HepG2 (cell line): ENCODE results near the gene MYO5B. TPM values are rescaled to one million over a fixed set of nuclear protein-coding genes. Genes with fewer than 3 reads are reported as not detected.

Experiments
- CAMTA2 ChIP-seq: sonication (generic); formaldehyde crosslinking; IDR thresholded peaks from 2 replicates; pipeline ENCODE4 v1.4.0; 2020; ENCODE audit warnings: mild to moderate bottlenecking, missing genetic modification reagents, borderline replicate concordance
- CBX5 ChIP-seq: sonication (generic); formaldehyde crosslinking; IDR thresholded peaks from 2 replicates; pipeline ENCODE4 v1.4.0; 2020; ENCODE audit warnings: missing genetic modification reagents, borderline replicate concordance
- ESRRA ChIP-seq: sonication (generic); formaldehyde crosslinking; IDR thresholded peaks from 2 replicates; pipeline ENCODE4 v1.5.1; 2020; ENCODE audit warnings: mild to moderate bottlenecking, low read depth, missing genetic modification reagents
- EZH2 ChIP-seq: conservative IDR thresholded peaks from 2 replicates; pipeline ENCODE4 v1.6.1; 2012; ENCODE audit warnings: mild to moderate bottlenecking, low read depth, low read length, moderate library complexity
- GATAD2A ChIP-seq: IDR thresholded peaks from 2 replicates; pipeline ENCODE4 v1.6.1; 2016
- HMGA1 ChIP-seq: sonication (generic); formaldehyde crosslinking; conservative IDR thresholded peaks from 2 replicates; pipeline ENCODE4 v1.4.0; 2020; ENCODE audit warnings: missing genetic modification reagents
- MAFG ChIP-seq: sonication (generic); formaldehyde crosslinking; IDR thresholded peaks from 2 replicates; pipeline ENCODE4 v1.5.1; 2020; ENCODE audit warnings: mild to moderate bottlenecking, missing genetic modification reagents
- MED1 ChIP-seq: sonication (generic); formaldehyde crosslinking; IDR thresholded peaks from 2 replicates; pipeline ENCODE4 v1.4.0; 2020; ENCODE audit warnings: missing genetic modification reagents
- MED8 ChIP-seq: sonication (generic); formaldehyde crosslinking; IDR thresholded peaks from 2 replicates; pipeline ENCODE4 v1.8.1; 2023; ENCODE audit warnings: mild to moderate bottlenecking, missing genetic modification reagents; ENCODE audit not compliant: insufficient replicate concordance
- NCOA5 ChIP-seq: sonication (generic); formaldehyde crosslinking; IDR thresholded peaks from 2 replicates; pipeline ENCODE4 v1.4.0; 2020; ENCODE audit warnings: missing genetic modification reagents
- NR2F6 ChIP-seq, 2 experiments: IDR thresholded peaks; 2 replicates each; pipeline ENCODE4 v1.6.1; 2016; ENCODE audit warnings: antibody characterized with exemption in 1 of 2, mild to moderate bottlenecking in 1 of 2
- RXRB ChIP-seq: IDR thresholded peaks from 2 replicates; pipeline ENCODE4 v1.6.1; 2016; ENCODE audit warnings: borderline replicate concordance, missing genetic modification reagents, missing compliant biosample characterization
- SOX13 ChIP-seq, 3 experiments: fragments of 450-650 bp in 1 of 3; sonication (generic) in 1 of 3; formaldehyde crosslinking in 1 of 3; IDR thresholded peaks in 2 of 3; conservative IDR thresholded peaks in 1 of 3; 2 replicates each; pipeline versions ENCODE4 v1.5.0 to v1.6.1; 2016 to 2020; ENCODE audit warnings: antibody characterized with exemption in 1 of 3, mild to moderate bottlenecking in 1 of 3, missing compliant biosample characterization in 1 of 3, missing genetic modification reagents in 1 of 3, moderate library complexity in 1 of 3
- ZFYVE20 ChIP-seq: sonication (generic); formaldehyde crosslinking; IDR thresholded peaks from 2 replicates; pipeline ENCODE4 v1.8.0; 2023; ENCODE audit warnings: low read depth, mild to moderate bottlenecking, moderate library complexity, missing genetic modification reagents, borderline replicate concordance
- ZNF296 ChIP-seq: sonication (generic); formaldehyde crosslinking; conservative IDR thresholded peaks from 2 replicates; pipeline ENCODE4 v1.5.0; 2020; ENCODE audit warnings: mild to moderate bottlenecking, missing genetic modification reagents
- ZNF335 ChIP-seq: sonication (generic); formaldehyde crosslinking; IDR thresholded peaks from 2 replicates; pipeline ENCODE4 v1.4.0; 2020; ENCODE audit warnings: missing genetic modification reagents
- ZNF430 ChIP-seq: sonication (generic); formaldehyde crosslinking; IDR thresholded peaks from 2 replicates; pipeline ENCODE4 v1.9.0; 2021; ENCODE audit warnings: mild to moderate bottlenecking, missing genetic modification reagents
- ZNF775 ChIP-seq: sonication (generic); formaldehyde crosslinking; IDR thresholded peaks from 2 replicates; pipeline ENCODE4 v1.4.0; 2020; ENCODE audit warnings: missing genetic modification reagents, mild to moderate bottlenecking, moderate library complexity, borderline replicate concordance
- ZSCAN12 ChIP-seq: sonication (generic); formaldehyde crosslinking; IDR thresholded peaks from 2 replicates; pipeline ENCODE4 v1.9.0; 2021; ENCODE audit warnings: mild to moderate bottlenecking, missing genetic modification reagents
- polyA plus RNA-seq, 8 experiments: library from polyadenylated mRNA; depleted of rRNA in 3 of 8; stranded (reverse) in 7 of 8; unstranded in 1 of 8; fragments of >200 nt; fragmentation: Illumina TruSeq in 4 of 8; extraction: Trizol in 4 of 8; gene quantifications; 2 replicates each; pipeline versions ENCODE4 v1.2.1 to v1.2.3, GENCODE V29; 2011 to 2016; ENCODE audit warnings: low read depth in 4 of 8, missing spikeins in 1 of 8, mixed read lengths in 1 of 8; ENCODE audit not compliant: insufficient read depth in 1 of 8
- total RNA-seq, 5 experiments: library from RNA; depleted of rRNA; stranded (reverse); fragments of >200 nt; fragmentation: Illumina TruSeq; extraction: Trizol; gene quantifications; 2 replicates each; pipeline ENCODE4 v1.2.3, GENCODE V29; 2016; ENCODE audit warnings: low read depth in 1 of 5
- TF ChIP-seq, protein P1 (sequence below): sonication (generic); formaldehyde crosslinking; IDR thresholded peaks from 2 replicates; pipeline ENCODE4 v1.5.1; 2020; ENCODE audit warnings: missing genetic modification reagents, mild to moderate bottlenecking, borderline replicate concordance
- TF ChIP-seq, protein P2 (sequence below): sonication (generic); formaldehyde crosslinking; IDR thresholded peaks from 2 replicates; pipeline ENCODE4 v1.4.0; 2020; ENCODE audit warnings: missing genetic modification reagents, mild to moderate bottlenecking, borderline replicate concordance
- TF ChIP-seq, protein P3 (sequence below): sonication (generic); formaldehyde crosslinking; IDR thresholded peaks from 2 replicates; pipeline ENCODE4 v1.4.0; 2020; ENCODE audit warnings: mild to moderate bottlenecking, missing genetic modification reagents

The MYO5B gene
- total and polyA plus RNA-seq, 2 of the 13 experiments (the other 11 are each of a cell fraction or from before 2014, with no cell fraction given), result 13.1 to 24.0 TPM

DNA sequence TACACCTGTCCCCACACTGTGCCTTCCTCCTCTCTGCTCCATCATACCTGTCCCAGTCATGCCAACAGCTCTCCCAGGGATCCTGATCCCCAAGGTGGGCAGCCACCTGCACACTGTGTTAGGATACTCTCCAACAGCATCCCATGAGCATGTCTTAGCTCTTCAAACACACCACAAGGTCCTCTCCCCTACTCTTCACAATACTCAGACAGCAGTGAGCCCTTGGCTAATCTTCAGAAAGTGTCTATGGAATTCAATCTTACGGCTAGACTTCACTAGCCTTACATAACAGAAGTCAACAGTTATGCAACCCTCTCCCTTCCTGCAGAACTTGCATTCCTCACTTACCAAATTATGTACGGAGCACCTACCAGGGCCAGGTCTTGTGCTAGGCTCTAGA lies 79.9 kb downstream of the MYO5B start (continued):
- TF ChIP-seq NCOA5, result no peak
- TF ChIP-seq ZNF430 (CRISPR knock-in tag), result no peak
- TF ChIP-seq CAMTA2 (CRISPR knock-in tag), result no peak
- TF ChIP-seq MED8 (CRISPR knock-in tag), result no peak
- no peak for TF ChIP-seq ZFYVE20 (CRISPR knock-in tag)
- TF ChIP-seq SOX13 (IDR thresholded peaks at IDR 0.05), result no peak
- peak in 1 of 2 experiments; percentile 23; a peak in 1 of 4 replicates for TF ChIP-seq SOX13 (CRISPR knock-in tag; conservative IDR thresholded peaks at IDR 0.05 in 1 of 2, IDR thresholded peaks at IDR 0.05 in 1 of 2)
- no peak for TF ChIP-seq ESRRA (CRISPR knock-in tag)
- no peak for TF ChIP-seq CBX5
- no peak for TF ChIP-seq HMGA1
- TF ChIP-seq ZNF775 (CRISPR knock-in tag), result no peak
- TF ChIP-seq NR2F6 (IDR thresholded peaks at IDR 0.05), result no peak
- no peak for TF ChIP-seq NR2F6 (CRISPR knock-in tag; IDR thresholded peaks at IDR 0.05)
- TF ChIP-seq GATAD2A (CRISPR knock-in tag), result 0 out of 2 replicates have a peak, but pooled peaks have one; percentile 25
- TF ChIP-seq, protein P1, sequence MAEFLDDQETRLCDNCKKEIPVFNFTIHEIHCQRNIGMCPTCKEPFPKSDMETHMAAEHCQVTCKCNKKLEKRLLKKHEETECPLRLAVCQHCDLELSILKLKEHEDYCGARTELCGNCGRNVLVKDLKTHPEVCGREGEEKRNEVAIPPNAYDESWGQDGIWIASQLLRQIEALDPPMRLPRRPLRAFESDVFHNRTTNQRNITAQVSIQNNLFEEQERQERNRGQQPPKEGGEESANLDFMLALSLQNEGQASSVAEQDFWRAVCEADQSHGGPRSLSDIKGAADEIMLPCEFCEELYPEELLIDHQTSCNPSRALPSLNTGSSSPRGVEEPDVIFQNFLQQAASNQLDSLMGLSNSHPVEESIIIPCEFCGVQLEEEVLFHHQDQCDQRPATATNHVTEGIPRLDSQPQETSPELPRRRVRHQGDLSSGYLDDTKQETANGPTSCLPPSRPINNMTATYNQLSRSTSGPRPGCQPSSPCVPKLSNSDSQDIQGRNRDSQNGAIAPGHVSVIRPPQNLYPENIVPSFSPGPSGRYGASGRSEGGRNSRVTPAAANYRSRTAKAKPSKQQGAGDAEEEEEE (CRISPR knock-in tag), result no peak
- no peak for TF ChIP-seq ZNF296 (CRISPR knock-in tag)
- TF ChIP-seq ZNF335 (CRISPR knock-in tag), result no peak
- TF ChIP-seq MAFG, result no peak
- TF ChIP-seq EZH2, result no peak
- no peak for TF ChIP-seq ZSCAN12 (CRISPR knock-in tag)
- no peak for TF ChIP-seq MED1 (CRISPR knock-in tag)
- TF ChIP-seq, protein P2, sequence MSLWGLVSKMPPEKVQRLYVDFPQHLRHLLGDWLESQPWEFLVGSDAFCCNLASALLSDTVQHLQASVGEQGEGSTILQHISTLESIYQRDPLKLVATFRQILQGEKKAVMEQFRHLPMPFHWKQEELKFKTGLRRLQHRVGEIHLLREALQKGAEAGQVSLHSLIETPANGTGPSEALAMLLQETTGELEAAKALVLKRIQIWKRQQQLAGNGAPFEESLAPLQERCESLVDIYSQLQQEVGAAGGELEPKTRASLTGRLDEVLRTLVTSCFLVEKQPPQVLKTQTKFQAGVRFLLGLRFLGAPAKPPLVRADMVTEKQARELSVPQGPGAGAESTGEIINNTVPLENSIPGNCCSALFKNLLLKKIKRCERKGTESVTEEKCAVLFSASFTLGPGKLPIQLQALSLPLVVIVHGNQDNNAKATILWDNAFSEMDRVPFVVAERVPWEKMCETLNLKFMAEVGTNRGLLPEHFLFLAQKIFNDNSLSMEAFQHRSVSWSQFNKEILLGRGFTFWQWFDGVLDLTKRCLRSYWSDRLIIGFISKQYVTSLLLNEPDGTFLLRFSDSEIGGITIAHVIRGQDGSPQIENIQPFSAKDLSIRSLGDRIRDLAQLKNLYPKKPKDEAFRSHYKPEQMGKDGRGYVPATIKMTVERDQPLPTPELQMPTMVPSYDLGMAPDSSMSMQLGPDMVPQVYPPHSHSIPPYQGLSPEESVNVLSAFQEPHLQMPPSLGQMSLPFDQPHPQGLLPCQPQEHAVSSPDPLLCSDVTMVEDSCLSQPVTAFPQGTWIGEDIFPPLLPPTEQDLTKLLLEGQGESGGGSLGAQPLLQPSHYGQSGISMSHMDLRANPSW (CRISPR knock-in tag), result no peak
- TF ChIP-seq RXRB (CRISPR knock-in tag), result peak; percentile 36; the same call in 1 of the 2 replicates
- TF ChIP-seq, protein P3, sequence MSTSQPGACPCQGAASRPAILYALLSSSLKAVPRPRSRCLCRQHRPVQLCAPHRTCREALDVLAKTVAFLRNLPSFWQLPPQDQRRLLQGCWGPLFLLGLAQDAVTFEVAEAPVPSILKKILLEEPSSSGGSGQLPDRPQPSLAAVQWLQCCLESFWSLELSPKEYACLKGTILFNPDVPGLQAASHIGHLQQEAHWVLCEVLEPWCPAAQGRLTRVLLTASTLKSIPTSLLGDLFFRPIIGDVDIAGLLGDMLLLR (CRISPR knock-in tag), result no peak
